Endometrial microvascular endothelial cells (primary cell): Measurements from ENCODE around the gene UST. TPM values are rescaled to one million over a fixed set of nuclear protein-coding genes. Genes with fewer than 3 reads are reported as not detected.
"Not testable (repeated sequence)": the region's sequence is repeated elsewhere in the genome, so short reads cannot be mapped to it uniquely, and the experiment has no call there.

ENCODE experiments used
- in situ Hi-C: cut with HindIII; loops from 2 replicates; pipeline ENCODE4 v1.10.0; 2017; ENCODE audit warnings: low sequenced_read_pairs, low pct_unique_long_range_greater_than_20kb; ENCODE audit errors: inconsistent ontology term
- total RNA-seq: library from RNA; depleted of rRNA; stranded (reverse); fragments of >200 nt; gene quantifications from one replicate; pipeline ENCODE4 v1.2.3, GENCODE V29; 2015; ENCODE audit errors: inconsistent ontology term

Gene UST
- total RNA-seq, 1 donor from 2014 or later, result 0.09 TPM

- in situ Hi-C loops, result no loop called here
Observed at GRCh38 chr6:148912252-148912651, 165.4 kb downstream of the UST start.

- in situ Hi-C loops, result no loop called here
Observed at GRCh38 chr6:148915810-148916209, 169.0 kb downstream of the UST start.

DNA sequence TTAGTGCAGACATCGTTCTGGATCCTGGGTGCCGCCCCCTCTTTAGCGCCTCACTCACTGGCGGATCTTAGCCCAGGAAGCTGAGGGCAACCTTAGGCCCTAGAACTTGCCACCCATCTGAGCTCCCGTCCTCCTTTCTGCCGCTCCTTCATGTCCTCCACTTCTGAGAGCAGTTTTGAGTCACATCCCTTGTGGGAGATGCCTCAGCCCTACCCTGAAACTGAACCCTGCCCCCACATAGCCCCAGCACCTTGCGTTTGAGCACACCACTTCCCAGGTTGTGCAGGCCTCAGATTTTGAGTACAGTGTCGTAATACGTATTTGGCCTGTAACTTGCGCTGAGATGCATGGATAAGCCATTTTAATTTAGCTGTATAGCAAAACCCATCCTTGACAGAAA is 169.7 kb downstream of the UST start:
- in situ Hi-C loops, result not testable (repeated sequence)

DNA sequence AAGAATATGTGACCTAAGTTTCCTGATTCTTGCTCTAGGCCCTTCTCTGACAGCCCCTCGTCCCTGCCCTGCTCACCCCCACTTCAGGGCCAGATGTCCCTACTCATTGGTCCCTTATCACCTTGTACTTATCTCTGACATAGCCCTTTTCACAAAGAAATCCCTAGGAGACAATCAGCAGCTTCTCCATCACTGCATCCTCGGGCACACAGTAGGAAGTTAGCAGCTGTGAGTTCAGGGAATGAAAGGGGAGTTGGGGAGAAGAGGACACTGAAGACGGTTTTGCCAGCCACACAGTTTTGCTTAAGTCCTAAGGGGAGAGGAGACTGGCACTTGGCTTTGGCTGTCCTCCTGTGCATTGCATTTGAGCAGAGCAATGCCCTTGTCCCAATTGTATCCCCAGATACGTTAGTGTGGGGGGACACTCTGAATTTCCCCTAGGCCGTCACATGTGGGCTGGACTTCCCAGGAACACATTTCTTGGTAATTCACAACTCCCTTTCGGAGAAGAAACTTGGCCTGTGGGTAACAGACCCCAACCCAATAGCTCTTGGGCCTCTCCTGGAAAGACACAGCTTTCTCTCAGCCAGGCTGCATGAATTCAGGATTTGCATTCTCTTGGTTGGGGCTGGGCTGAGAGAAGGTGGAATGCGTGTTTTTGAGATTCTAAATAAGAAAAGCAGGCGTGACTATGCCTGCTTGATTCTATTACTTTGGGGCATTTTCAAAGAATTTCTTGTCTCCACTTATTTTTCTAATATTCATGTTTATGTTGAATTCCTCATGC is 177.6 kb downstream of the UST start:
- in situ Hi-C loops, result no loop called here

GRCh38 chr6:148925701-148926100 is 178.9 kb downstream of the UST start:
- in situ Hi-C loops, result no loop called here

GRCh38 chr6:148926478-148926877 is 179.6 kb downstream of the UST start:
- in situ Hi-C loops, result no loop called here

- in situ Hi-C loops, result no loop called here
Observed at GRCh38 chr6:148927586-148927985, 180.8 kb downstream of the UST start.

DNA sequence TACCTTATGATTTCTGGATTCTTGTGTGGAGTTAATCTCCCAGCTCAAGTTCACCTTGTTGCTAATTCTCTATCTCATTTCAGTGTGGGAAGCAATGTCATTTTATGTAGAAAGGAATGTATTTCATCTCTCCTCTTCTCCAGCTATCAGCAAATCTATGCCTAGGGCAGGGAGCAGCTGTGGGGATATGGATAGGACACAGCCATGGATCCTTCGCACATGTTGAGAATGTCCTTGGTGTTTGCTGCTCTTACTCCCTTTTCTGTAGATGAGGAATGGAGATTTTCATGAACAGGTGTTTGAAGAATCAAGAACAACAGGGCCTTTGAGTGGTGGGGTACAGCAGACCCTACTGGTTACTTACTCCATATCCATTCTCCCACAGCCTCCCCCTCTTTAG is 182.0 kb downstream of the UST start:
- in situ Hi-C loops, result no loop called here

- in situ Hi-C loops, result no loop called here
Observed at GRCh38 chr6:148932208-148932607, 185.4 kb downstream of the UST start.

DNA sequence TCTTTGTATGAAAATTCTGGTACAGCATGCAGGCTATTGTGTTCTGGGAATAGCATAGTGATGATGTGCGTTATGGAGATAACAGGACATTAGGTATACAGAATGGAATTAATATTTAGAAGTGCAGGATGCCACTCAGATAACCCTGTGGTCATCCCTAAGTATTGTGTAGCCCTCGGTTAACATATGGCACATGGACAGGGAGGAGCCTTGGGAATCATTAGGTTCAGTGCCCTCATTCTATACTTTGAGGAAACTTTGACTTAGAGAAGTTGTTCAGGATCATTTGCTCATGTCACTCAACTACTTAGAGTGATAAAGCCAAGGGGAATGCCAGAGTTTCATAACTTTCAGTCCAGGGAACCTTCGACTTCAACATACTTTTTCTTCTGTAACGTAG is 185.9 kb downstream of the UST start:
- in situ Hi-C loops, result no loop called here

DNA sequence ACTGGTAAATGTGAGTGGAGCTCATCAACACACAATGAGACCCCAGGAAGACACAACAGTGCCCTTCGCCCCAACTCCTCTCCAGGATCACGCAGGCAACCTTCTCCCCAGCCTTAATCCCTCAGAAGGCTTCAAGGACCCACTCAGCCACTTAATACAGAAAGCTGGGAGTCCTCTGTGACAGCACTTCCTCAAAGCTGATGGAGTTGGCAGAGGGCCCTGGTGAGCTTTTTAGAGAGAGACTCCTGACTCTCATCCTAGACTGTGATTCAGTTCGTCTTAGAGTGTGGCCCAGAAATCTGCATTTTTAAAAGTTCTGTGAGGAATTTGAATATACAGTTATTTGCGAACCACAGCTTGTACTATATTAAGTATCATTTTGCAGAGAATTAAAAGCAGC is 187.7 kb downstream of the UST start:
- in situ Hi-C loops, result no loop called here

DNA sequence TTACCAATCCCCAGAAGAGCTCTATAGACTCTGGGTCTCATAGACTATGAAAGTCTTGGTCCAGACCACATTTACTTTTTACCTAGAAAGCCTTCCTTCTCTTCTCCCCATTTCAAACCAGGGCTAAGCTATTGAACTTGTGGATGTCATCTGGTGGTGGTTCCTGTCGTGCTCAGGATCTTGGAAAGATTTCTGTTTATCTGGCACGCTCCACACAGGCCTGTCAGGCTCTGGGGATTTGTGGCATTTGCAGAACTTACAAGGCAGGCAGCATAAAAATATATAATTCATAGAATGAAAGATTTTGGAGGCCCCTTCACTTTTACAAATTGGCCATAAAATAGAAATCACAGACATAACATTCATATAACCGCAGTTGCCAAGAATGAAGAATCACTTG is 188.1 kb downstream of the UST start:
- in situ Hi-C loops, result no loop called here

DNA sequence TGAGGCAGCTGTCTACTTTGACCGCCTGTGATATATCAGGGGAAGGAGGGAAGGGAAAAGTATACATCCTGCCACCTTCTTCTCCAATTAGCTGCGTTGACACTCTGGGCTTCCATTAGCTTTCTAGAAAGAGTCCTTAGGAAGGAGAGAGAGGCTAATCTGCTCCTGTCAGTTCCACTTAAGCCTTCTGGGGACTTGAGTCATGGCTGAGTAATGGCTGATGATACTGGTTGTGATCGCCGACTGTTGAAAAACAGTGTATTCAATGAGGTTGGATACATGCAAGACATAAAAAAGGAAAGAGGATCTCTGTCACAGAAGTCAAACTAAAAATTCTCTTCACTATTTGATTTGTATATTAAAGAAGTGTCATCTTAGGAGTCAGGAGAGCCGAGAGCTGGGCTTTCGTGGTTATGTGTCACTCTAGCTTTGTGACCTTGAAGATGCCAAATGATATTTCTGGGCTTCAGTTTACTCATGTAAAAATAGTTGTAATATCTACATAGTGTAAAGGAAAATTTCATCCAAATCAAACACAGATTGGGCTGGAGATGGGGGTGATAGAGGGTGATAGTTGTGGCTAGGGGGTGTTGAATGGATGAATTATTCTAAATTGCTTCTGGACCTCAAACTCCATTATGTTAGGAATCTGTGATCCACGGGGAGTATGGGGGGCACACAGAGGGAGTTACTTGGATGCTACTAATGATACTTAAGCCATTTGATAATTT is 189.0 kb downstream of the UST start:
- in situ Hi-C loops, result no loop called here

DNA sequence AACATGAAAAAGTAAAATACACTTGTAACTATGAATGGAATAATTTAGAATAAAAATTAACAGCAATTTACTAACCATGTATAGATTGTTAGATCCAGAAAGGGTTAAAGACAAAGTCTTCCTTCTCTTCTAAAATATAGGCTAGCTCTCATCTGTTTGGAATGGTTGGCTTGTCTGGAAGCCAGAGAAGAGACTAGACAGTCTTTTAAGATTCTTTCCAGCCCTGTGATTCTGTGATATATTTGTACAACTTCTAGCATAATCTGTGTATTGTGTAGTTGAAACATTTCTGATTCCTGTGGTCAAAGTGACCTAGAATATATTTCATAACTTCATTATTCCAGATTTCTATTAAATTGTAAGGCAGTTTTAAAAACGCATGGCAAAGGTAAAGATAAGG is 196.6 kb downstream of the UST start:
- in situ Hi-C loops, result no loop called here

- in situ Hi-C loops, result no loop called here
Observed at GRCh38 chr6:148944608-148945007, 197.8 kb downstream of the UST start.

- in situ Hi-C loops, result no loop called here
Observed at GRCh38 chr6:148945301-148946021, 198.6 kb downstream of the UST start.

DNA sequence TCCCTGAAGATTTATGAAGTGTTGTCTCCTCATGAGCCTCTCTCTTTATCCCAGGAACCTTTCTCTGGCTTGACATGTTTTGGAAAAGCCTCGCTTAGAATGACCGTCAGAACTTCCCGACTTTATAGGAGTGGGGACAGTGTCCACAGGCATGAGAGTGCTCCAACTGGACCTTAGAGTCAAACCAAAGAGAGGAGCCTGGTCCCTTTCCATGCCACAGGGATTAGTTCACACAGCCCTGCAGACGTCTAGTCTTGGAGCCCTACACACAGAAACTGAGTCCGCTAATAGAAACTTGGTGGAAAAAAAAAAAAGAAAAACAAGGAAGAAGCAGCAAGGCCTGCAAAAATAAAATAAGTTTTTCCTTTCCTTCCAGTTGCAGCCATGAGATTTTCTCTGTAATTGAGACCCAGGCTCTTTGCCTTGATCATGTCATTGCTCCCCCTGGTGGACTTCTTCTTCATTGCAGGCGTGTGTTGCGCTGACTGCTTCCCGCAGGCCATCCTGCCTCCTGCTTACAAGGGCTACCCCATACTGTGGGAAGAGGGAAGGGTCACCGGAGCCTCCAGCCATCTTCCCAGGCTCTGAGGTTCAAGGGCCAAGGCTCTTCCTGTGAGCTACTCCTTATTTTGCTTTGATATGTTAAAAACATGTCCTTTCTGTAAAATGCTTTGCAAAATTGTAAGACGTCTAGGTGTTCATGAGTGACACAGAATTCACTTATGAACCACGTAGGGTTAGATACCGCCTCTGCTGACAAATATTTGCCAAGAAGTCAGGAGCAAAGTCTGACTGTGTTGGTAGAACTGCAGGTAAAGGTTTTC is 201.0 kb downstream of the UST start:
- in situ Hi-C loops, result no loop called here

GRCh38 chr6:148951662-148952061 is 204.8 kb downstream of the UST start:
- in situ Hi-C loops, result no loop called here
